Kidney epithelial cell (primary cell): ENCODE results near the gene SUB1. TPM values are rescaled to one million over a fixed set of nuclear protein-coding genes. Genes with fewer than 3 reads are reported as not detected.

Experiments used
- DNase-seq: peaks from one replicate; pipeline ENCODE4 v3.0.0-alpha.2; 2010; ENCODE audit warnings: low read depth
- H3K27me3 ChIP-seq: 2 replicates; pipeline ENCODE4 v1.6.0; 2011; ENCODE audit warnings: low read length; ENCODE audit not compliant: control insufficient read depth, insufficient read depth
- H3K36me3 ChIP-seq: 2 replicates; pipeline ENCODE4 v1.5.1; 2011; ENCODE audit warnings: low read length; ENCODE audit not compliant: control insufficient read depth, insufficient read depth
- H3K4me3 ChIP-seq: 2 replicates; pipeline ENCODE4 v1.5.1; 2011; ENCODE audit warnings: low read depth, mild to moderate bottlenecking, control low read depth, low read length
- CTCF ChIP-seq: IDR thresholded peaks from 2 replicates; pipeline ENCODE4 v1.5.1; 2011; ENCODE audit warnings: mild to moderate bottlenecking, moderate library complexity, low read length, control low read depth, inconsistent platforms; ENCODE audit not compliant: insufficient read depth, poor library complexity, severe bottlenecking
- total RNA-seq: library from RNA; depleted of rRNA; stranded (reverse); fragments of >200 nt; gene quantifications from 2 replicates; pipeline ENCODE4 v1.2.3, GENCODE V29; 2015

Gene SUB1
- total RNA-seq, 1 donor from 2014 or later, result 199 TPM

GRCh38 chr5:32574540-32575175 is 10.7 kb upstream of the SUB1 start:
- Histone ChIP-seq H3K36me3 (no peaks in the 10 kb centered on the region), H3K4me3 (no peak overlapping the region), H3K27me3 (no peaks in the 10 kb centered on the region)
- no peak for TF ChIP-seq CTCF
- no peak for DNase-seq

- Histone ChIP-seq H3K27me3 (no peaks in the 10 kb centered on the region), H3K36me3 (no peaks in the 10 kb centered on the region), H3K4me3 (no peak overlapping the region)
- no peak for TF ChIP-seq CTCF
- DNase-seq, result no peak
These were observed 7.0 kb upstream of the SUB1 start for GRCh38 chr5:32578363-32578762.

GRCh38 chr5:32578764-32579163 is 6.6 kb upstream of the SUB1 start:
- Histone ChIP-seq H3K4me3 (no peak overlapping the region), H3K27me3 (no peaks in the 10 kb centered on the region), H3K36me3 (no peaks in the 10 kb centered on the region)
- no peak for TF ChIP-seq CTCF
- no peak for DNase-seq

- H3K36me3 ChIP-seq, result no peaks in the 10 kb centered on the region
- no peak overlapping the region for H3K4me3 ChIP-seq
- no peak for TF ChIP-seq CTCF
- no peak for DNase-seq
- H3K27me3 ChIP-seq, result no peaks in the 10 kb centered on the region
These were observed 4.2 kb upstream of the SUB1 start for GRCh38 chr5:32581010-32581785.

- no peak for DNase-seq
- no peak for TF ChIP-seq CTCF
- no peaks in the 10 kb centered on the region for H3K27me3 ChIP-seq
- H3K36me3 ChIP-seq, result peaks cover under 1% of the 10 kb centered on the region
- H3K4me3 ChIP-seq, result no peak overlapping the region
These were observed 1.6 kb upstream of the SUB1 start for GRCh38 chr5:32583582-32584232.
